ENCODE measurements around the gene FOSL2.

The FOSL2 gene

GRCh38 chr2:28357948-28358667, 34.5 kb upstream of the FOSL2 start:
- no peak overlapping the region for H3K4me2 ChIP-seq (ENCODE audit: insufficient read depth, low read length)
- H3K9ac ChIP-seq (ENCODE audit: low read depth, low read length) = no peak overlapping the region
- H3K79me2 ChIP-seq (ENCODE audit: insufficient read depth, low read length) = no peaks in the 10 kb centered on the region
- no peaks in the 10 kb centered on the region for H3K36me3 ChIP-seq (ENCODE audit: insufficient read depth, low read length)
- H3K9me3 ChIP-seq (ENCODE audit: insufficient read depth, low read length, severe bottlenecking) = no peaks in the 10 kb centered on the region
- no peak overlapping the region for H3K4me3 ChIP-seq (ENCODE audit: low read depth in 1 of 2, low read length in 2 of 2)
- ATAC-seq (ENCODE audit: insufficient read depth, low read depth) (no peak), DNase-seq (no peak)
- peaks cover 16% of the 10 kb centered on the region; the same call in 1 of the 2 replicates for H4K20me1 ChIP-seq (ENCODE audit: insufficient read depth, low read length)
- no peak for TF ChIP-seq EZH2 (IDR thresholded peaks at IDR 0.05; ENCODE audit: borderline replicate concordance, low read depth, low read length, severe bottlenecking)
- no peak for TF ChIP-seq CTCF (IDR thresholded peaks at IDR 0.05; ENCODE audit: borderline replicate concordance, extremely low read depth, low read length, poor library complexity, severe bottlenecking)
- H2AFZ ChIP-seq (ENCODE audit: low read depth, low read length) = no peak overlapping the region
- H3K27ac ChIP-seq (ENCODE audit: low read length) = no peak overlapping the region
- peaks cover 21% of the 10 kb centered on the region for H3K4me1 ChIP-seq (ENCODE audit: insufficient read depth, low read length)
- no peaks in the 10 kb centered on the region for H3K27me3 ChIP-seq (ENCODE audit: insufficient read depth, low read length, poor library complexity)

- no peaks in the 10 kb centered on the region for H3K36me3 ChIP-seq (ENCODE audit: insufficient read depth, low read length)
- H3K9me3 ChIP-seq (ENCODE audit: insufficient read depth, low read length, severe bottlenecking) = no peaks in the 10 kb centered on the region
- H4K20me1 ChIP-seq (ENCODE audit: insufficient read depth, low read length) = peaks cover 16% of the 10 kb centered on the region; the same call in 1 of the 2 replicates
- peaks cover 21% of the 10 kb centered on the region for H3K4me1 ChIP-seq (ENCODE audit: insufficient read depth, low read length)
- peak overlapping the region in 1 of 2 experiments; percentile 43; a peak in 2 of 4 replicates for H3K4me3 ChIP-seq (ENCODE audit: low read depth in 1 of 2, low read length in 2 of 2)
- H3K9ac ChIP-seq (ENCODE audit: low read depth, low read length) = no peak overlapping the region
- DNase-seq (no peak), ATAC-seq (ENCODE audit: insufficient read depth, low read depth) (no peak)
- H3K27me3 ChIP-seq (ENCODE audit: insufficient read depth, low read length, poor library complexity) = no peaks in the 10 kb centered on the region
- TF ChIP-seq EZH2 (IDR thresholded peaks at IDR 0.05; ENCODE audit: borderline replicate concordance, low read depth, low read length, severe bottlenecking) = no peak
- no peak for TF ChIP-seq CTCF (IDR thresholded peaks at IDR 0.05; ENCODE audit: borderline replicate concordance, extremely low read depth, low read length, poor library complexity, severe bottlenecking)
- peak overlapping the region; percentile 63 for H3K4me2 ChIP-seq (ENCODE audit: insufficient read depth, low read length)
- no peak overlapping the region for H2AFZ ChIP-seq (ENCODE audit: low read depth, low read length)
- peak overlapping the region; percentile 39; the same call in 1 of the 2 replicates for H3K27ac ChIP-seq (ENCODE audit: low read length)
- no peaks in the 10 kb centered on the region for H3K79me2 ChIP-seq (ENCODE audit: insufficient read depth, low read length)
Observed at GRCh38 chr2:28358668-28359201, 33.9 kb upstream of the FOSL2 start.

- peak overlapping the region; percentile 63 for H3K4me2 ChIP-seq (ENCODE audit: insufficient read depth, low read length)
- no peaks in the 10 kb centered on the region for H3K9me3 ChIP-seq (ENCODE audit: insufficient read depth, low read length, severe bottlenecking)
- no peaks in the 10 kb centered on the region for H3K27me3 ChIP-seq (ENCODE audit: insufficient read depth, low read length, poor library complexity)
- peaks cover 25% of the 10 kb centered on the region for H3K4me1 ChIP-seq (ENCODE audit: insufficient read depth, low read length)
- peak; percentile 79 for DNase-seq
- H3K4me3 ChIP-seq (ENCODE audit: low read depth in 1 of 2, low read length in 2 of 2) = peak overlapping the region in 1 of 2 experiments; percentile 43; a peak in 2 of 4 replicates
- no peak overlapping the region for H3K9ac ChIP-seq (ENCODE audit: low read depth, low read length)
- peaks cover 16% of the 10 kb centered on the region; the same call in 1 of the 2 replicates for H4K20me1 ChIP-seq (ENCODE audit: insufficient read depth, low read length)
- no peaks in the 10 kb centered on the region for H3K79me2 ChIP-seq (ENCODE audit: insufficient read depth, low read length)
- peak; percentile 93 for ATAC-seq (ENCODE audit: insufficient read depth, low read depth)
- H3K36me3 ChIP-seq (ENCODE audit: insufficient read depth, low read length) = no peaks in the 10 kb centered on the region
- H3K27ac ChIP-seq (ENCODE audit: low read length) = peak overlapping the region; percentile 39; the same call in 1 of the 2 replicates
- H2AFZ ChIP-seq (ENCODE audit: low read depth, low read length) = no peak overlapping the region
- TF ChIP-seq EZH2 (IDR thresholded peaks at IDR 0.05; ENCODE audit: borderline replicate concordance, low read depth, low read length, severe bottlenecking) (no peak), CTCF (IDR thresholded peaks at IDR 0.05; ENCODE audit: borderline replicate concordance, extremely low read depth, low read length, poor library complexity, severe bottlenecking) (no peak)
Observed at GRCh38 chr2:28359222-28360057, 33.2 kb upstream of the FOSL2 start.
